GM12878 (cell line): Measurements from ENCODE around the gene ZNF239. TPM values are rescaled to one million over a fixed set of nuclear protein-coding genes. Genes with fewer than 3 reads are reported as not detected.

Experiments used
- CBX3 ChIP-seq: fragments of 200-600 bp; sonication (generic); IDR thresholded peaks from 2 replicates; pipeline ENCODE4 v1.6.1; 2016; ENCODE audit warnings: low read depth, borderline replicate concordance
- CHD1 ChIP-seq: IDR thresholded peaks from 2 replicates; pipeline ENCODE4 v1.6.1; 2012; ENCODE audit warnings: low read depth, low read length, improper control_type of control experiment
- CHD2 ChIP-seq: IDR thresholded peaks from 2 replicates; pipeline ENCODE4 v1.6.1; 2011; ENCODE audit warnings: low read depth, low read length, improper control_type of control experiment, borderline replicate concordance
- CTCF ChIP-seq, 3 experiments: IDR thresholded peaks in 2 of 3; conservative IDR thresholded peaks in 1 of 3; 2 replicates each; pipeline ENCODE4 v1.5.1; 2011; ENCODE audit warnings: low read depth in 3 of 3, low read length in 3 of 3, mild to moderate bottlenecking in 3 of 3, control low read depth in 2 of 3, moderate library complexity in 2 of 3, inconsistent platforms in 1 of 3, mixed read lengths in 1 of 3; ENCODE audit not compliant: control insufficient read depth in 2 of 3, insufficient read depth in 1 of 3; ENCODE audit errors: extremely low read depth in 1 of 3
- EP300 ChIP-seq, 2 experiments: fragments of 150-350 bp in 1 of 2; IDR thresholded peaks; 2 replicates each; pipeline ENCODE4 v1.6.1; 2011 to 2012; ENCODE audit warnings: low read depth in 2 of 2, low read length in 2 of 2, borderline replicate concordance in 1 of 2, improper control_type of control experiment in 1 of 2, inconsistent platforms in 1 of 2; ENCODE audit not compliant: control insufficient read depth in 1 of 2
- EZH2 ChIP-seq: IDR thresholded peaks from 2 replicates; pipeline ENCODE4 v1.6.1; 2012; ENCODE audit warnings: low read depth, mild to moderate bottlenecking, control low read depth, inconsistent platforms, low read length, borderline replicate concordance; ENCODE audit not compliant: control insufficient read depth
- GABPA ChIP-seq: IDR thresholded peaks from 2 replicates; pipeline ENCODE4 v1.6.1; 2014; ENCODE audit warnings: antibody characterized with exemption, low read depth, mild to moderate bottlenecking, inconsistent platforms
- GATAD2B ChIP-seq: fragments of 450-650 bp; conservative IDR thresholded peaks from 2 replicates; pipeline ENCODE4 v1.6.1; 2017; ENCODE audit warnings: low read depth, mild to moderate bottlenecking, moderate library complexity
- HDAC6 ChIP-seq: fragments of 200-600 bp; sonication (generic); IDR thresholded peaks from one replicate; pipeline ENCODE4 v1.8.0; 2017; ENCODE audit warnings: antibody characterized with exemption; ENCODE audit not compliant: unreplicated experiment
- HSF1 ChIP-seq: fragments of 150-350 bp; IDR thresholded peaks from 2 replicates; pipeline ENCODE4 v1.6.1; 2014; ENCODE audit warnings: mild to moderate bottlenecking, low read depth, low read length
- JUNB ChIP-seq: IDR thresholded peaks from 2 replicates; pipeline ENCODE4 v1.6.1; 2016; ENCODE audit warnings: antibody characterized with exemption, mild to moderate bottlenecking
- MEF2A ChIP-seq: IDR thresholded peaks from 2 replicates; pipeline ENCODE4 v1.6.1; 2011; ENCODE audit warnings: low read depth, mild to moderate bottlenecking, low read length, moderate library complexity; ENCODE audit not compliant: insufficient read depth
- MXI1 ChIP-seq: fragments of 150-350 bp; IDR thresholded peaks from 2 replicates; pipeline ENCODE4 v1.6.1; 2011; ENCODE audit warnings: low read depth, mild to moderate bottlenecking, inconsistent platforms, low read length, improper control_type of control experiment
- PAX5 ChIP-seq: IDR thresholded peaks from 2 replicates; pipeline ENCODE4 v1.6.1; 2011; ENCODE audit warnings: low read depth, low read length, borderline replicate concordance
- PAX8 ChIP-seq: fragments of 450-650 bp; IDR thresholded peaks from 2 replicates; pipeline ENCODE4 v1.6.1; 2017; ENCODE audit warnings: mild to moderate bottlenecking, moderate library complexity
- PML ChIP-seq: IDR thresholded peaks from 2 replicates; pipeline ENCODE4 v1.6.1; 2012; ENCODE audit warnings: low read length, inconsistent platforms
- RBBP5 ChIP-seq: fragments of 200-600 bp; sonication (generic); conservative IDR thresholded peaks from 2 replicates; pipeline ENCODE4 v1.6.1; 2016
- SIN3A ChIP-seq: IDR thresholded peaks from 2 replicates; pipeline ENCODE4 v1.6.1; 2012; ENCODE audit warnings: low read depth, low read length, improper control_type of control experiment
- TAF1 ChIP-seq: IDR thresholded peaks from 2 replicates; pipeline ENCODE4 v1.6.1; 2011; ENCODE audit warnings: mild to moderate bottlenecking, low read depth, low read length, borderline replicate concordance
- TBL1XR1 ChIP-seq: IDR thresholded peaks from 2 replicates; pipeline ENCODE4 v1.6.1; 2012; ENCODE audit warnings: low read depth, low read length, improper control_type of control experiment
- TCF7 ChIP-seq: IDR thresholded peaks from 2 replicates; pipeline ENCODE4 v1.6.1; 2014; ENCODE audit warnings: antibody characterized with exemption, borderline replicate concordance
- ZBTB33 ChIP-seq: fragments of 450-650 bp; IDR thresholded peaks from 2 replicates; pipeline ENCODE4 v1.6.1; 2017; ENCODE audit warnings: mild to moderate bottlenecking
- ZNF207 ChIP-seq: fragments of 450-650 bp; IDR thresholded peaks from 2 replicates; pipeline ENCODE4 v1.6.1; 2014; ENCODE audit warnings: antibody characterized with exemption, mild to moderate bottlenecking, borderline replicate concordance
- ZSCAN29 ChIP-seq: fragments of 450-650 bp; IDR thresholded peaks from 2 replicates; pipeline ENCODE4 v1.6.1; 2017; ENCODE audit warnings: mild to moderate bottlenecking, moderate library complexity
- polyA plus RNA-seq, 11 experiments: library from polyadenylated mRNA; depleted of rRNA in 4 of 11; unstranded in 6 of 11; stranded (reverse) in 5 of 11; fragments of >200 nt; fragmentation: Nextera tagmentation in 4 of 11; fragmentation: Illumina TruSeq in 1 of 11; extraction: Ambion mirVana in 4 of 11; extraction: Trizol in 1 of 11; gene quantifications; 1 replicate in 1 of 11; 2 replicates in 10 of 11; pipeline versions ENCODE4 v1.2.1 to v1.2.3, GENCODE V29; 2011 to 2016; ENCODE audit warnings: inconsistent platforms in 2 of 11, missing spikeins in 2 of 11, low read depth in 1 of 11
- total RNA-seq, 4 experiments: library from RNA; depleted of rRNA in 3 of 4; stranded (reverse); fragments of >200 nt in 3 of 4; fragmentation: Illumina TruSeq in 1 of 4; extraction: Trizol in 1 of 4; gene quantifications; 2 replicates each; pipeline versions ENCODE4 v1.2.1 to v1.2.3, GENCODE V29; 2013 to 2021
- TF ChIP-seq, protein P1 (sequence below): fragments of 450-650 bp; IDR thresholded peaks from 2 replicates; pipeline ENCODE4 v1.6.1; 2014; ENCODE audit warnings: mild to moderate bottlenecking

ZNF239 gene
- total and polyA plus RNA-seq, 10 of the 15 experiments (the other 5 are each of a cell fraction or from before 2014, with no cell fraction given): 0.12 to 0.75 (median 0.43) TPM

GRCh38 chr10:43606323-43607198, 32.1 kb upstream of the ZNF239 start, which contains the start of gene ZNF485 (continued):
- TF ChIP-seq CHD2 (0 out of 2 replicates have a peak, but pooled peaks have one; percentile 50), EP300 (IDR thresholded peaks at IDR 0.05; ENCODE audit: borderline replicate concordance in 1 of 2, control insufficient read depth in 1 of 2, low read depth in 2 of 2, low read length in 2 of 2) (no peak), PAX5 (no peak), EZH2 (no peak), GATAD2B (no peak), ZBTB33 (no peak), JUNB (no peak), ZSCAN29 (no peak), ZNF207 (no peak), RBBP5 (no peak), TBL1XR1 (no peak), CHD1 (no peak), PAX8 (no peak), CBX3 (no peak), TAF1 (peak; percentile 64; the same call in 1 of the 2 replicates), MEF2A (no peak), GABPA (peak; percentile 98), MXI1 (peak; percentile 97), HSF1 (no peak), TCF7 (no peak), HDAC6 (no peak), CTCF (IDR thresholded peaks at IDR 0.05 in 2 of 3, conservative IDR thresholded peaks at IDR 0.05 in 1 of 3; ENCODE audit: control insufficient read depth in 2 of 3, extremely low read depth in 1 of 3, insufficient read depth in 1 of 3, low read depth in 3 of 3, low read length in 3 of 3) (no peak), PML (no peak), SIN3A (peak; percentile 89)
- TF ChIP-seq, protein P1, sequence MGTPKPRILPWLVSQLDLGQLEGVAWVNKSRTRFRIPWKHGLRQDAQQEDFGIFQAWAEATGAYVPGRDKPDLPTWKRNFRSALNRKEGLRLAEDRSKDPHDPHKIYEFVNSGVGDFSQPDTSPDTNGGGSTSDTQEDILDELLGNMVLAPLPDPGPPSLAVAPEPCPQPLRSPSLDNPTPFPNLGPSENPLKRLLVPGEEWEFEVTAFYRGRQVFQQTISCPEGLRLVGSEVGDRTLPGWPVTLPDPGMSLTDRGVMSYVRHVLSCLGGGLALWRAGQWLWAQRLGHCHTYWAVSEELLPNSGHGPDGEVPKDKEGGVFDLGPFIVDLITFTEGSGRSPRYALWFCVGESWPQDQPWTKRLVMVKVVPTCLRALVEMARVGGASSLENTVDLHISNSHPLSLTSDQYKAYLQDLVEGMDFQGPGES: no peak
